GF-D8 (cell line): ENCODE data around the gene SH3PXD2A.

Experiments
- DNase-seq: peaks from one replicate; lab custom pipeline; 2025; lab: John Stamatoyannopoulos, UW

Gene SH3PXD2A

DNA sequence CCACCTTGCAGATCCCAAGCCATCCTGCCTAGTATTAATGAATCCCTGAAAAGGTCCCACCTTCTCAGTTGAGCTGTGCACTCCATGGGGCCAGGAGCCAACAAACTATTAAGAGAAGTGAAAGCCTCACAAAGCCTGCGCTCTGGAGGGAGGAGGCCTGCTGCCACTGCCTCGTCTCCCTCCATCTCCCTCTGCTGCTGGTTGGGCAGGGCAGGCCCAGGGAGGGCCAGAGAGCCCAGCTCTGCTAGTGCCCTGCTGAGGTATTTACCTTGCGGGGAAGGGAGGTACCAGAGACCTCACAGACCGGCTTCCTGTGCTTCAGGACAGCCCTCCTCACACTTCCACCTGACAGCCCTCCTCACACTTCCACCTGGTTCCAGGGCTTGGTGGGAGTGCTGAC is 171.5 kb downstream of the SH3PXD2A start:
- no peak for DNase-seq

DNA sequence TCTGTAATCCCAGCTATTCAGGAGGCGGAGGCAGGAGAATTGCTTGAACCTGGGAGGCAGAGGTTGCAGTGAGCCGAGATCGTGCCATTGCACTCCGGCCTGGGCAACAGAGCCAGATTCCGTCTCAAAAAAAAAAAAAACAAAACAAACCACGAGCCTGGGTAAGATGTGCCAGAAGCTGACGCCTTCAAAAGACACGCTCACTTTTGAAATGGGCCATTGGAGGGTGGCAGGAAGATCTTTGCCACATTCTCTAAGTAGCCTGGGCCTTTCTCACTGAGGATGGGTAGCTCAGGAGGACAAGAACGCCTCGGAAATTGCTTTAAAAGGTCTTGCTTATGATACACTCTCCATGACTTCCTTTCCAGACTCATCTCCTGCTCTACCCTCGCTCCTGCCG is 172.7 kb downstream of the SH3PXD2A start:
- DNase-seq = no peak

DNA sequence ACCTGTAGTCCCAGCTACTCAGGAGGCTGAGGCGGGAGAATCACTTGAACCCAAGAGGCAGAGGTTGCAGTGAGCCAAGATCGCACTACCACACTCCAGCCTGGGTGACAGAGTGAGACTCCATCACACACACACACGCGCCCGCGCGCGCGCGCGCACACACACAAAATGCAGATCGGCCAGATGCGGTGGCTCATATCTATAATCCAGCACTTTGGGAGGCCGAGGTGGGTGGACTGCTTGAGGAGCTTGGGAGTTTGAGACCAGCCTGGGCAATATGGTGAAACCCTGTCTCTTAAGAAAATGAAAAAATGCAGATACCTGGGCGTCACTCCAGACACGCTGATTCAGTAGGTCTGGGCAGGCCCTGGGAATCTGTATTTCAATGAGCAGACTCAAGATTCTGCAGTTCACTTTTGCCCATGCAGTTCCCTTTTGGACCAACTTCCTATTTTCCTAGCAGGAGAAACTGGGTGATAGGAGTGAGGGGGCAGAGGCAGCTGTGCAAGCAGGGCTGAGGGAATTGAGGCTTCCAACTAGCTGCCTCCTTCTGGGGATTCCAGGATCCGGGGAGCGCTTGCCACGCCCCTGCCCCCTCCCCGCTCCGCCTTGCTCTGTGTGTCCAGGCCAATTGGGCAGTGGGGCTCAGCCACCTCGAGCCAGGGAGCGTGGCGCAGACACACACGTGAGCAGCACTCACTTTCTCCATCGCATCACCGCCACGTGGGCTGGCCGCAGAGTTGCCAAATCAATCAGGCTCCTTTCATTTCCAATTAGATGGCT is 173.6 kb downstream of the SH3PXD2A start:
- DNase-seq = no peak

DNA sequence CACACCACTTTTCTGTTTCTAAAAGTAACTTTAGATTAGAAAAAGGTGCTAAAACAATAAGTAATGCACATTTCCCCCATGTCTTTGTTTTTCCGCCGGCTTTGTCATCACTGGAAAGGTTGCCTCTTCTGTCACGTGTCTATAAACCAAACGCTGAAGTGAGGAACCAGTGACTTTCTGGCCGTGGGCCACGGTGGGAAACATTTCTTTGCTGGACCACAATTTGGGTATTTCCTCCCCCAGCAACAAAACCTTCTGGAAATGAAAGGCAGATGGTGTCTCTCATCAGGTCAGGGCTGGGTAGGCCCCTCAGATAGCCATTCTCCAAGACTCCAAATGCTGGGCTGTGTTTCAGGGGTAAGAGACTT is 174.5 kb downstream of the SH3PXD2A start:
- DNase-seq = no peak

DNA sequence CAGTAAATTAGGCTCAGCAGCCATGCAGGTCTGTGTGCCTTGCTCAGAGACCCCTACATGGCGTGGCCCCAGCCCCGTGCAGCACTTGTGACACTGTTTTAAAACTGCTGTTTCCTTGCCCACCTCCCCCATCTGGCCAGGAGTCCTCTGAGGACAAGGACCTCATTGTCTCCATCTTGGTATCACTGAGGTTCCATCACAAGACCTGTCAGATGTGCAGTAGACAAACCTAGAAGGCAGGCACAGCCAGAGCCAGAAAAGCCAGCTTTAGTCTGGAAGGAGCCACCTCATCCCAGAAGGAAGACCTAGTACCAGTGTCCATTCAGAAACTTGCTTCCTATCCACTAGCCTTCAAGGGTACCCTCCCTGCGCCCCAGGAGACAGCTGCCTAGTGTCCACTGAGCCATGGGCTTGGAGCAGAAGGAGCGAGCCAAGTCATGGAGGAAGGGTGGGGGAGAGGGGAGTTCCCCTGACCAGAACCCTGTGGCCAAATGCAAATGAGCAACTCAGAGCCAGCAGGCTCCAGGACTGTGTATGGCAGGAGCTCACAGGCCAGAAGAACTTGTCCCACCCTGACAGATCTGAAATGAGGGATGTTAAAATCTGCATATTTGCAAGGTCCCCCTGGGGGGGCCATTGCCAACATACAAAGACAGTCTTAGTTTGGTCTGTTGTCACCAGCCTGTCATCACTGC is 176.1 kb downstream of the SH3PXD2A start:
- no peak for DNase-seq

DNA sequence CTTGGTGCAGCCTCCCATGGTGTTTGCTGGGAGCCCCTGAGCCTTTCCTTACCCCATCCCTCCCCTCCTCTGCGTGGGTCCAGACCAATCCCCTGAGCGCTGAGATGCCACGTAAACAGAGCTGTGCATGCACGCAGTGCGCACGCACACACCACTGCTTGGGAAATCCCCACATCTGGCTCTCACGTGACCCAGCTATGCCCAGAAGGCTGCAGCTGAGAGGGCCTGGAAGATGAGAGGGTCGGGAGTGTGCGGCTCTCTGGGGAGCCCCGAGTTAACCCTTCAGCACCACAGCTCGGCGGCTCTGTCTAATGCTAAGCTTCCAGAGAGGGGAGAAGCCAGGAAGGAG is 177.2 kb downstream of the SH3PXD2A start:
- DNase-seq = peak; percentile 56

DNA sequence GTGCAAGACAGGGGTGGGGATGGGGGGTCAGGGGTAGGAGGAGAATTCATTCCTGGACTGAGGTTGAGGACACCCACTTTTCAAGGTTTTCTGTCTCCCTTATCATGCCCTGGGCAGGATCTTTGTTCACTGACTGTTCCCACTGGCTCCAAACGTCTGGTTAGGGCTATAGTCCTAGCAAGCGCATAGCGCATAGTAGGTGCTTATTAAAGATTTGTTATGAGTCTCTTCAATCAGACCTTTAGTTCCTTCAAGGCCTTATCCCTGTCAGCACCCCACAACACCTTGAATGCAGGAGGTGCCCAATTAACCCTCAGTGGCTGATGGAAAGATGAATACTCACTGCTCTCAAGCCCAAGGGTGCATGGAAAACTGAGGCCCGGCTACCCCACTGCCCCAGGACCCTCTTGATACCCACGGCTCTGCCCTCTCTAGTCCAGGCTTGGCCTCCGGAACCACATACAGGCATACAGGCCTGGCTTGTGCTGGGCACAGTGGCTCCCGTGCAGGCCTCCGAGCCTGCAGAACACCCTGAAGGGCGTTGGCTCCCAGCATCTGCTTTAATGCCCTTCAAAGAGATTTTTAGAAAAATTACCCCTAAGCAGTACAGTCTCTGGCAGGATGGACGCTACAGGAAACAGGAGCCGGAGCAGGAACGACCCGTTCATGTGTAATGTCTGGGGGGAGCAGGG is 177.7 kb downstream of the SH3PXD2A start:
- DNase-seq = no peak

DNA sequence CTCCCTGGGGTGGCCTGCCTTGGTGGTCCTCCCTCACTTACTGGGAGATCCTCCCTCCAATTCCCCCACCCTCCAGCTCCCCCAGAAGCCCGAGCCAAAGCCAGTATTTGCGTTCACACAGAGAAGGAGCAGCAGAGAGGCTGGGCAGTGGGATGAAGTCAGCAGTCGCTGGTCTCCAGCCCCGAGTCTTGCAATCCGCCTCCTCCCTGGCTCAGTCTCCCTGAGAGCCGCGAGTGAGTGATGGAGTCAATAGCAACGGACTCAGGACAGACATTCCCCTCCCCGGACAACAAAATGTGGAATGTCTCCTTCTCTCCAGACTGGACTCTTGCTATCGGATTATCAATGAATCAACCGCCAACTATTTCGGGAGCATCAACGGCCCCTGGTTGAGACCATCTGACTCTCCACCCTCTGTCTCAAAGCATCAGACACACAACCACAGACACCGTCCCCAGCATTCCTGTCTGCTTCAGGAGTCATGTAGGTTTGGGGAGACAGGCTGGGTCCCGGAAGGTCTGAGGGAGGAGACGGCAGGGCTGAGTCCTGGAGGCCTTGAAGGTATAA is 178.4 kb downstream of the SH3PXD2A start:
- no peak for DNase-seq

DNA sequence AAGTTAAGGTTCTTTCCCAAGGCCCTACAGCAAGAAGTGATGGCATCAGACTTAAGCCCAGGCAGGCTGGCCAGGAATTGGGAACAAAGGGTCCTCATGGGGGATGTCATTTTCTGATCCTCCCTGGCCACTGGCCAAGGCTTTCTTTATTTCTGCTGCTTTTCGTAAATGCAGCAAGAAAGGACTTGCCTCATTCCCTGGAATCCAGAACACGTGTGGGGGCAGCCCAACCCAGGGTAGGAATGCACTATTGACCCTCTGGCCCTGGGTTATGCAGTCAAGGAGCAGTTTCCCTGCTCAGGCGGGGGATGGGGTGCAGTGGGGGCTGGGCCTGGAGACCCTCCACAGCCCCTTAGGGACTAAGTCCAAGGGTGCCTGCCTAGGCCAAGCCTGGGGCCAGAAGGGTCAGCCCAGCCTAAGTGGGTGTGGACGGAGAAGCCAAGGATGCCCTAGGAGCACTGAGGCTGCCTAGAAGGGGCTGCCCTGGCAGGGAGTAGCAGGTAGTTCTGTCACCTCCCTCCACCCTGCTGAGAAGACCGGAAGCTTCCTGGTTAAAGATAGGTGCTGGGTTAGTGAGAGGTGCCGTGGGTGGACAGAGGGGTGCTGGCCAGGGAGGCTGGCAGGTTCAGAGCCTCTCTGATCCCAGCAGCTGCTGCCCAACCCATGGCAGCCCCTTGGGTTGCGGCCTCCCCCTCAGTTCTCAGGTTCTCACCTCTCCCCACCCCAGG is 179.2 kb downstream of the SH3PXD2A start:
- DNase-seq = no peak

DNA sequence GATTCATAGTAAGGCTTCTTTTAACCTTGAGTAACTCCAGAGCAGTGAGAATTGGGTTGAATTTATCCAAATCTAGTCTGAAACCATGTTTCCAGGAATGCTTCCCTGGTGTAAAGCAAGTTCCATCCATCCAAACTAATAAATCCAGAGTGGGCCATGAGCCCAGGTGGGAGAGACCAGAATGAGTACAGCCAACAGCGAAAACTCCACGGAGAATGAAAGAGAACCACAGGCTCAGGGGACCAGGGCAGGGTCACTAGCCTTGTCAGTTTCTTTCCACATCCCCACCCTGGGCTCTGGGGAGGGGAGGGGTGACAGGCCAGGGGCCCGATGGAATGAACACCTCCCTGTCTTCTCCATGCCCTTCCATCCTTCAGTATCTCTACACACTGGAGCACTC is 181.8 kb downstream of the SH3PXD2A start:
- no peak for DNase-seq

DNA sequence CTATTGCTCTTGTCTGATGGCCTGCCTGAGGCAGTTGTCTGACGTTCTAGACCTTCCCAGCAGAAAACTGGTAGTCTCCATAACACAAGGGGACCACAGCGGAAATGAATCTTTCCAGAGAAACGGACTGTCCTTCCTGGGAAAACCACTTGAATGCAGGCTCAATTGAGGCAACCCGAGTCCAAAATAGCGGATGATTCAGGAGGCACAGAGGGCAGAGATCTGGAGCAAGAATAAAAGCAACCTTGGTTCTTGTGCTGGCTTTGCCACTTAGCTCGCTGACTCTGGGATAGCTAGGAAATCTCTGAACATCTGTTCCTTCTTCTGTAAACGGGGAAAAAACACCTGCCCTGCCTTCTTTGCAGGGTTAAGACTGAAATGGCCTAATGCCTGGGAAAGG is 183.0 kb downstream of the SH3PXD2A start:
- no peak for DNase-seq

DNA sequence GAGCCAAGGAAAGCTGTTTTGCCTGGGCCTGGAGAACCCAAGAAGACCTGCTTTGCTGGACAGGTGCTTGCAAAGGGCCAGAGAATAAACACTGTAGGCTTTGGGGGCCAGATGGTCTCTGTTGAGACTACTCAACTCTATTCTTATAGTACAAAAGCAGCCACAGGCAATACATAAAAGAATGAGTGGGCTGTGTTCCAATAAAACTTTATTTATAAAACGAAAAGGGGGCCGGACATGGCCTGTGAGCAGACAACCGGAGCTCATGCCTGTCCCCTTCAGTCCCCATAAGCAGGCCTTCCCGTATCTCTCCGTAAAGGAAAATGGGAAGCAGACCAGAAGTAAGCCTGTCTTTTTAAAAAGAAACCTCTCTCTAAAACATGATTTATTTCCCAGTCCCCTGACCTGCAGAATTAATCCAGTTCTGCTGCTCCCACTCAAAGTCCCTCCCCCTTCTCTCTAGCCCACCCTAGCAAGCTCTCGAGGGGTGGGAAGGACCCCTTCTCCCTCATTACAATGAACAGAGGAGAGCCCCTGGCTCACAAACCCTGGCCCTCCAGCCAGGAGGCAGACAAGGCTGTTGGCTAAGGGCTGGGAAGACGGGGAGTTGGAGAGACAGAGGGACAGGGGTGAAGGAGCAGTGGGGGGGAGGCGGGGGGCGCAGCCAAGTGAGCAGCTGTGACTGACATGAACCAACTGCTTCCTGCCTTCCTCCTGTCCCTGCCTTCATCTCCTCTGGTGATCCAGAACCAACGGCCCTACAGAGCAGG is 184.1 kb downstream of the SH3PXD2A start:
- no peak for DNase-seq

DNA sequence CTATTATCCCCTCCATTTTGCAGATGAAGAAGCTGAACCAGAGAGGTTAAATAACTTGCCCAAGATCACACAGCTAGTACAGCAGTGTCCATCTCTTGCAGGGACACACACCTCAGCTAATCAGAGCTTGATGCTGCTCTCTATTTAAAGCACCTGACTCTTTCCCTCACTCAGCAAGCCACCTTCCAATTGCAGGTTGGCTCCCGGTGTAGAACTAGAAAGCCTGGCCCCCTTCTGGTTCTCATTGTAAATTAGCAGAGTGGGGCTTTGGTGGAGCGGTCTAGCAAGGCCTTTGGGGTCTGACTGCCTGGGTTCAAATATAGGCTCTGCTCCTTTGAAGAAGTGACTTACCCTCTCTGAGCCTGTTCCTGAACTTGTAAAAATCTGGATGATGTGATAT is 185.4 kb downstream of the SH3PXD2A start:
- no peak for DNase-seq

DNA sequence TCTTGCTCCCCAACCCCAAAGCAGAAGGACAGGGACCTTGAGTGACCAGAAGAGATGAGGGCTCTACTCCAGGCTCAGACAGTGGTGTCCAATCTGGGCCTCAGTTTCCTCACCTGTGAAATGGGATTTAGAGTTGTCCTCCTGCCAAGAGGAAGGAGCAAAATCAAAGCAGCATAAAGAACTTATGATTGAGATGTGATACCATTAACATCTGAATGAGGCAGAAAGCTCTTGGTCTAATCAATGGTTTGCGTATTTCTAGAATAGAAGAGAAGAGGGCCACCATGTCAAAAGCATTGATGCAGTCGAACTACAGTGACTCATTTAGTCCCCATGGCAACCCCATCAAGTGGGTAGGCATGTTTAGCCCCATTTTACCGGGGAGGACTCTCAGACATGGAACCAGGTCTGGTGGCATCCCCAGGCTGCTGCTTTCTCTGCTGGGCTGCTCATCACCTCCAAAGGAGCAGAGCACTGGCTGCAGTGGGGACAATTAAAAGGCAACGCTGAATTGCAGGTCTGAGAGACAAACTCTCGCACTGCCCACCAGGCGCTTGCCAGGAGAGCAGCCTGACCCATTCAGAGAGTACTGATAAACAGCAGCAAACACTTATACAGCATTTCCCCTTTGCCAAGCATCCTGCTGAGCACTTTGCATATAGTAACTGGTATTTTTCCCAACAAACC is 186.0 kb downstream of the SH3PXD2A start:
- no peak for DNase-seq

DNA sequence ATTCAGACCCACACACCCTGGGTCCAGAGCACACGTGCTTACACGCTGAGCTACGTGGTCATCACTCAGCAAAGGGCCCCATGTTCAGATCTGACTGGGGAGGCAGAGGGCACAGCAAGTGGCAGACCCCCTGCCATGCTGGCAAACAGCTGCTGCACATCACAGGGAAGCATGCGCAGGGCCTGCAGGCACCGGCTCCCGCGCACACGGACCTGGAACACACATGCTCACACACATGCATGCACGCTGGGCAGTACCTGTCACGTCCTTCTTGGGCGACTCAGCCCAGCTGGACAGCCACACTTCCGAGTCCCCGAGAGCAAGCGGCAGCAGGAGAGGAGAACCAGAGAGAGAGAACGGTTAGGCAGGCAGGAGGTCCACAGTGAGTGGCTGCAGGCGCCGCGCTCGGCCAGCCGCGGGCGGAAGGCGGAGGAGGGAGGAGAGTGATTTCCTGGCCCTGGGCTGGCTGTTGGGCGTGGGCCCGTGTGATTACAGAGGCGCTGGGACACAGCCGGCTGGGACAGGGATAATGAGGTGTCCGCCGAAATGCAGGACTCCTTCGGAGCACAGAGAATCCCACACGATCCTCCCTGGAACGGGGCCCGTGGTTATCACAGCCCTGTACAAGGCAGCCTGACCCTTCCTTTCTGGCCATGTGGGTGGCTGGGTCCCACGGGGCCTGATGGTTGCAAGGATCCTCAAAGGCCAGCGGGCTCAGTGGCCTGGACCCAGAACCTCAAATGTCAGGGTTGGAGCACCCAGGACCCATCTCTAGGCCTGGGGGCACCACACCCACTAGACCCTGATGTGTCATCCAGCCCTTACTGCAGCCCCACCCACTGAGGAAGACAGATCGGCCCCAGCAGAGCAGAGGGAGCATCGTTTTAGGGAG is 186.8 kb downstream of the SH3PXD2A start:
- no peak for DNase-seq

DNA sequence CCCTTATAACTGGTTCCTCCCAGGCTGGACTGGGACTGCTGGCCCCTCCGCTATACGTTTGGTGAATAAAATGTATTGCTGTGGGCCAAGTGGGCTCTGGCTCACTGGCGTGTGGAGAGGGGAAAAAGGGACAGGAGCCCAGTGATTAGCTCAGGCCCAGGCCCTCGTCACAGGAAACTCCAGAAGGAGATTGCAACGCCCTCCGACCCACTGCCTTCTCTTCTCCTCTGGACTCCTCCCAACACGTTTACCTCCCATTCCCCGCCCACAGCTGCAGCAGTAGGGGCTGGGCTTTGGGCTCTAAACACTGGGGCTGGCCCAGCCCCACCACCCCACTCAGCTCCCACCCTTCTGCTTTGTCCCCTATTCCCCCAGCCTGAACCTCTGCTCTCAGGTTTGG is 188.0 kb downstream of the SH3PXD2A start:
- no peak for DNase-seq

DNA sequence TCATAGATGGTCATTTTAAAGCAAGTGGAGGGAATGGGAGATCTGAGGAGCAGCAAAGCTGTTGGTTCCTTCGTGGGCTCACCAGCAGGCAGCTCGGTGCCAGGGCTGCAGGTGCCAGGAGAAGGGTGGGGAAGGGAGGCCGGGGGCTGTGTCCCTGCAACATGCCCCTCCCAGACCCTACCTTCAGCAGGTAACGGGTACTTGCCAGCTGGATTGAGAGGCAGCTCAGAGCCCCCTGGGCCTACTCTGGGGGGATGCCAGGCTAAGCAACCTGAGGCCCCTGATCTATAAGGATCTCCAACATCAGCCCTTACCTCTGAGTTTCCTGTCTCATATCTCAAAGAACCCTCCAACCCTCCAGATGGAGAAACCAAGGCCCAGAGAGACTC is 188.6 kb downstream of the SH3PXD2A start:
- no peak for DNase-seq

DNA sequence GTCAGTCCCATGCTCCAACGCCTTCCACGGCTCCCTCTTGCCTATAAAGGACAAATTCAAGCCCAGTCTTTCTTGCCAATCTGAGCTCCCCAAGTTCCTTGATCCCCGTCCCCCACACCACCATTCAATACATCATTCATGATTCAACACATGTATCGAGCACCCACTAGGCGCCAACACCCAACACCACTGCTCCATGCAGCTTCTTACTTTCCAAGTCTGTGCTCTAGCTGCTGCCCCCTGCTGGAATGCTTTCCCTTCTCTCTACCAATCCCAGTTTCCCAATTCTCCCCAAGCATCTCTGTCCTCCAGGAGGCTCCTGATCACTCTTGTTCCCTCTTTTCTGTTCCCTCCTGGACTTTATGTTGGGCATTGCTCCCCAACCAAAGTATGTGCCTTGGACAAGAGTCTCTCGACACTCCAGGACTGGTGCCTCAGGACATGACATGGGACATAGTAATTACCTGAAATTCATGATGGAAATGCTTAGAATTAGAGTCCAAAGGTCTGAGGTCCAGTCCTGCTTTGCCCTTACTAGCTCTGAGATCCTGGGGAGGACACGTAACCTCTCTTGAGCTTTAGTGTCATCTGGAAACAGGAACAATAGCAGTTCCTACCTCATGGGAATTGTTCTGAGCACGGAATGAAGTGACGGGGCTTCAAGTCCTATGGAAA is 189.2 kb downstream of the SH3PXD2A start:
- DNase-seq = no peak

DNA sequence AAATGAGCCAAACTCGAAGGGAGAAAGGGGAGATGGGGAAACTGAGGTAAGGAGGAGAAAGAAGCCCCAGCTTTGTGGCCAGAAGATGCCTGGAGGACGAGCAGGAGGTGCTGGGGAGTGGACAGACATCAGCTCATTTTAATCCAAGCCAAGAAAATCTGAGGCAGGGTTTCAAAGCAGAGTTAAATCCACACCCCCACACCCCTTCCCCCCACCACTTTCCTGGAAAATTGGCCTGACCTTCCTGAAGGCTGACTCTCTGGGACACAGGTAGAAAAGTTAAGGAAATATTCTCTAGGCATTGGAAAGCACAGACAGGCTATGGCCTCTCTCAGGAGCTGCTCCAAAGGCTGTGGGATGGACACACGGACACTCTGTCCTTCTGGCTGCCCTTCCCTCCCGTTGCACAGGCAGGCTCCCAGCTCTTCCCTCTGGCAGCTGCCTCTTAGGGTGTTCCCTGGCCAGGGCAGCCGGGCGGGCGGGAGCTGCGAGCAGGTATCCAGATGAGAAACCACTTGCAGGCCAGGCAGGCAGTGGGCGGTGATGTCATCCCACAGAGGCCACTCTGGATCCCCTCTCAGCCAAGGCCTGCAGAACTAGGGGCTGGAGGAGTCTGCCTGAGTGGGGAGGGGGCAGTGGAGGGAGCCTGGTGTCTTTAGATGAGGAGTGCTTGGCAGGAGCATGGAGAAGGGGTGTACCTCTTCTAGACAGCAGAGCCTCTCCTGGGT is 190.1 kb downstream of the SH3PXD2A start:
- DNase-seq = no peak
